HEK293T (cell line): ENCODE measurements around the gene FRAT2.

ENCODE experiments used
- ELF4 ChIP-seq: fragments of 450-650 bp; IDR thresholded peaks from 2 replicates; pipeline ENCODE4 v1.6.1; 2017; ENCODE audit warnings: antibody characterized with exemption
- HDGF ChIP-seq: fragments of 450-650 bp; IDR thresholded peaks from 2 replicates; pipeline ENCODE4 v1.6.1; 2017; ENCODE audit warnings: antibody characterized with exemption, borderline replicate concordance
- TARDBP ChIP-seq: fragments of 450-650 bp; IDR thresholded peaks from 2 replicates; pipeline ENCODE4 v1.6.1; 2016

DNA sequence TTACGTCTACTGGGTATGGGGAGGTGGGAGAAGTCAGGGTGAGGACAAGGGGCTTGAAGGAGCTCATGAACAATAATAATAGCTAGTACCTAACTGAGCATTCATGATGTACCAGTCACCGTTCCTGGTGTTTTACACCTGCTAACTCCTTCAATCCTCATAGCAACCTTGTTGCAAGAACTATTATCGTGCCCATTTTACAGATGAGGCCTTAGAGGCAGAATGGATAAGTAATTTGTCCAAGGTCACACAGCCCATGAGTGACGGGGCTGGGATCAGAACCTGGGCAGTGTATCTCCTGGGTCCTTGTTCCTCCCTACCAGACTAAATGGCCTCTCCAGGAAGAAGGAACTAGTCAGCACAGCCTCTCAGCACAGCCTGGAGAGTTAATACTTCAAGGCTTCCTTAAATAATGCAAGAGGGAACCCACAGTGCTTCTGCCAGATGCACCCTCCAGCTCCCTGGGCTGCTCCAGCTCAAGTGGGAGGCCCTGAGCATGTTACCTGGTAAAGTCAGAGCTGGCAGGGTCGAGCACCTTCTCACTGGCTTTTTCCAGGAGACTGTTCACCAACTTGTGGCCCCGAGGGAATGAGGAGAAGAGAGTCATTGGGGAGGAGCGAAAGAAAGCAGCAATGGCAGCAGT, 37.8 kb upstream of the FRAT2 start:
- no peak for TF ChIP-seq TARDBP
- no peak for TF ChIP-seq HDGF
- no peak for TF ChIP-seq ELF4
